NCI-H187 treated with DMSO at 0.1 percent for 48 hours (cell line): ENCODE data around the gene NT5C1A.

Source experiments
- DNase-seq: peaks from one replicate; lab custom pipeline; 2025; lab: John Stamatoyannopoulos, UW

Gene NT5C1A

DNA sequence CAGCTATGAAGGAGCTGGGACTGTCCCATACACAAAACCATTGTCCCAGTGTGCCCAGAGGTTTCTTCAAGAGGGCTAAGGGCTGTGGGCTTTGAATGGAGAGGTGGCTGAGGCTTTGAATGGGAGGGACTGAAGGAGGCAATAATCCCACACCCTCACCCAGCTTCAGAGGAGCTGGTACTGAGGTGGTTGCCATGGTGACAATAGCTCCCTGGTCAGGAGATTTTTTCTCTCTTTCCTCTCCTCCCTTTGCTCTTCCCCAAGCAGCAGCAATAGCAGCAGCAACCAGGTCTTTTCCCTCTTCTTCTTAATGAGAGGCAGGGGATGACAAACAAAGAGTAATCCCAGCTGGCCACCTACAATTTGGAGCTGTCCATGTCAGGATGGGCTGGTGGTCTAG is 17.7 kb upstream of the NT5C1A start:
- DNase-seq, result no peak

DNA sequence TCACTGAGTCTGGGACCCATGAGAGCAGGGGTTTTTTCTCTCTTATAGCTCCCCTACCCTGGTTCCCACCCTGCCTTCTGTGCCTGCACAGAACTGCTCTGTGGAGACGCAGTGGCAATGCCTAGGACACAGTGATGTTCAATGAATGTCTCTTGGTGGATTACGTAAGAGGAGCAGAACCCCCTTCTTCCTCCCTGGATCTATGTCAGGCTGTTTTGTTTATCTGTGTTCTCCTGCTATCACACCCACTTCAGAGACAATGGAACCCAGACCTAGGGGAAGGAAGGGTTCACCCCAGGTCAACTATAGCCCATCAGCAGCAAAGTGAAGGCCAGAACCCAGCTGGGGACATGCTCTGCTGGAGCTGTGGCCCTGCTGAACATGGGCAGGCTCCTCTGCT is 17.3 kb upstream of the NT5C1A start:
- no peak for DNase-seq

- no peak for DNase-seq
These were observed 16.8 kb upstream of the NT5C1A start for GRCh38 chr1:39688706-39689105.

DNA sequence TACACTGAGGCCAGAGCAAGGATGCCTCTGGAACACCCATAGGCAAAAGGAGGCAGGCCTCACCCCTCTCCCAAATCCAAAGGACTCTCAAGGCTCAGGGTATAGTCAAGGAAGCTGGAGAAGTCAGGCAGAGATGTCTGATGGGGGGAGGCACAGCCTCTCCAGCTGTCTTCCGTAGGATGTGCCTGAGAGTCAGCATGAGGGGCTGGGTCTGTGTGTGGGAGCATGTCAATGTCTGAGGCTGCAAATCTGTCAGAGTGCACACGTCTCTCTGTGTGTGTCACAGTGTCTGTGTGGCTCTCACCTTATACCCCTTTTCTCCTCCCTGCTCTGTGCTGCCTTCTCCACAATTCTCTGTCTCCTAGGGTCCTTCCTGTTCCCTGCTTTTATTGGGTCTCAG is 15.3 kb upstream of the NT5C1A start:
- DNase-seq, result no peak

DNA sequence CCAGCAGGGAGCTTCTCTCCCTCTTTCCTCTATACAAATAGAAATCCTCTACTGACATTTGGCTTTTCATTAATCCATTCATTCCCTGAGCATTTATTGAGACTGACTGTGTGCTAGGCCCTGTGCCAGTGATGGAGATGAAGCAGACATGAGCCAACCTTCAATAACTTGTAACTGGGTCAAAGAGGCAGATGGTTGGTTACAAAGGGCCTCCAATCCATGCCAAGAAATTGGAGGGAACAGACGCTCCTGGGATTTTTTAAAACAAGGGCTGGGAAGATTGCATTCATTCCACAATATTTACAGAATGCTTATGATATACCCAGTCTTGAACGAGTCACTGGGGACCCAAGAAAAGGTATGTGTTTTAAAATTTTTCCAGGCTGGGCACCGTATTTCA is 13.2 kb upstream of the NT5C1A start:
- DNase-seq, result no peak

DNA sequence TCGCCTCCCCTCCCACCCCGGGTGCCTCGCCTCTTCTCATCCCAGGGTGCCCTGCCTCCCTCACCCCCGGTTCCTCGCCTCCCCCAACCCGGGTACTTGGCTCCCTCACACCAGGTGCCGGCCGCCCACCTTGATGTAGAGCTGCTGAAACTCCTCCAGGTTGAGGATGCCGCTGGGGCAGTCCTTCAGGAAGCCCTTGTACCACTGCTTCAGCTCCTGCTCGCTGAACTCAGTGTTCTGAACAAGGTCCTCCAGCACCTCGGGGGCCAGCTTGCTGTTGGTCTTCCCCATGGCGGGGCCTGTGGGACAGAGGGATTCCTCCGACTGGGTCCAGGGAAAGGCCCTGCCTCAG is 12.4 kb upstream of the NT5C1A start:
- DNase-seq, result no peak

GRCh38 chr1:39683591-39684312 is 11.8 kb upstream of the NT5C1A start:
- DNase-seq, result no peak

- DNase-seq, result no peak
These were observed 10.1 kb upstream of the NT5C1A start for GRCh38 chr1:39681999-39682398.

DNA sequence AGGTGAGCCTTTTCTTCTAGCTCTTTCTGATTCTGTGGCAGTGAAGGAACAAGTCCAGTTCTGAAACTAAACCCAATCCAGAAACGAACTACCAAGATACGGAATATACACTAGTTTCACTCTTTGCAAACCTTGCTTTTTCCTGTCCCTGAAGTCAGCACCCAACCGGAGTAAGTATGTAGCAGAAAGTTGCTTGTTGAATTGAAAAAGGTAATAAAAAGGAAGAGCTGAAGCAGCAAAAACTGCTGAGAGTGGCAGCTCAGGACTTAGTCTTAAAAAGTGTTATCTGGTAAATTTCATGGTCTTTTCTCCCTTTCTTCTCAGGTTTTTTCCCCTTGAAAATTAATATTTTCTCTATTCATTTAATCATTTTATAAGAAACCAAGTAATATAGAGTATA is 9.4 kb upstream of the NT5C1A start:
- DNase-seq, result no peak

DNA sequence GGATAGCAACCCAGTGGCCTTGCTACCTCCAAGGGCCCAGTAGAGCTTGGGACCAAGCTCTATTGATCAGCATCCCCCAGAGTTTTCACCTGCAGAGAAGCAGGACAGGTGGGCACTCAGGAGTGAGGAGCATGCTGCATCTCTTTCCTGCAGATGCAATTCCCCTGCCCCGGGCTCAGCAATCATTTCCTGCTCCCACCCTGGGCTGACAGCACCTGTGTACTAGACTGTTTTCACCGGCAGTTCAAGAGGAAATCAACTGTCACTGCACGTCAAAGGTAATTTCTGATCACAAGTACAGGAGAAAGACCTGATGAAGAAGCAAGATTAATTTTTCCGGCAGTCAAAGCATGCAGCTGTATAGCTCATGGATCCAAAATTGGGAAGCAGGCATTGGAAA is 8.8 kb upstream of the NT5C1A start:
- no peak for DNase-seq

DNA sequence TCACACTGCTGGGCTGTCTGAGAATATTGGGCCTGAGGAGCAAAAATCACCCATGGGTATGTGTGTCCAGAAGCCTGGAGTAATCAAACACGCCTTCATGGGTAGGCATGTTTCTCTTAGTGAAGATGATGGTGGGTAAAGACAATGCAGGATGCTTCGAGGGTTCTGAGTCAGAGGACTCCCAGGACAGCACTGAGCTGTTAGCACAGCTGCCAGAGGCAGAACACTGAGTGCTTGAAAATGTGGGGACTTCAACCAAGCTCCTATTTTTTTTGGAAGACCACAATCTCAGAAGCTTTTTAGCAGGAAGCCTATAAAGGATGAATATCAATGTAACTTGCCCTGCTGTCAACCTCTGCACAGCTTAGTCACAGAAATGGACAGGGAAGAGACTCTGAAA is 7.9 kb upstream of the NT5C1A start:
- DNase-seq, result no peak

DNA sequence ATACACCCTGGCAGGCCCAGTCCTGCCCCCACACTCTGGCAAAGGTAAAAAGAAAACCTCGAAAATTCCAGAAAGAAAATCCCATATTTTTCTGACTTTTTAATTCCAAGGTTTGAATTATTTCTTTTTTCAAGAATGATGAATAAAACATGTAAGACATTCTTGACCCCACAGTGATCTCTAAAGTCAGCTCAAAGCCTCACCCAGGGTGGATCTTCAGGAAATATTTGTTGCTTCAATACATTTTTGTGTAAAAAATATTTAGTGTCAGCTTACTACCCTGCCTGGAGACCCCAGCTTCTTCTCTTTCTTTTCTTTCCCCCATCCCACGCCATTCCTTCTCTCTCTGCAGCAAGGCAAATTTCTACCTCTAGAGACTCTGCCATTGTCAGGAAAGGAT is 7.0 kb upstream of the NT5C1A start:
- DNase-seq, result no peak

DNA sequence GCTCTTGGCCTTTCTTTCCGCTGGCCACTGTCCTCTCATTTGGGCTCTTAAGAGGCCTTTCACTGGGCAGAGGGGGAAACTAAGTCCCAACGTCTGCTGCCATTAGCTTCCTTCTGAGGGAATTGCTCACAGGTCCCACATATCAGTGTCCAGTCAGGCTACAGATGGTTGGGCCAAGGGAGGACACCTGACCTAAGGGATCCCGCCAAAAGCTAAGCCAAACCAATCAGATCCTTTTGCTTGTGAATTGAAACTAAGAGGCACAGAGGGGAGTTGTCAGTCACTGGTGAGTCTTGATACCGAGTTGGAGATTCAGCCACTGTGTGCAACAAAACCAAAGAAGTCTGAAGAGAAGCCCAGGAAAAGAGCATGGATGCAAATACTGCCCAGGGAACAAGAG is 5.7 kb upstream of the NT5C1A start:
- no peak for DNase-seq

GRCh38 chr1:39676948-39677548 is 5.1 kb upstream of the NT5C1A start:
- DNase-seq, result no peak

- no peak for DNase-seq
These were observed 3.3 kb upstream of the NT5C1A start for GRCh38 chr1:39675220-39675619.

GRCh38 chr1:39673215-39673614 is 1.3 kb upstream of the NT5C1A start:
- no peak for DNase-seq

DNA sequence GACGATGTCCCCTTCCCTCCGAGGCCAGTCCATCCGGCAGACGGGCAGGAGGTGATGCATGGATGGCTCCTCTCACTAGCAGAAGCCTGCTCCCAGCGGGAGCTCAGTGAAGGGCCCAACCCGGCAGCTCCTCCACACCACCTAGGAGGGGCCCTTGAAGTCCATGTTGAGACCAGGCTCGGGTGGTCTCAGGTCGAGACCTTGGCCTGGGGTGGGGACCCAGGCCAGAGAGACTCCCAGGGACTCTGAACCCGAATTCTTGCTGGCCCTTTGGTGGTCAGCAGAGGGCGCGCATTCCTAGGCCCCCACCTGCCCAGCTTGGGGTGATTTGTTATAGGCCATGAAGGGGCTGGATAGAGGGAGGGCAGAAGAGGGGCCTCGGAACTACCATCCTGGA is 642 bp upstream of the NT5C1A start:
- no peak for DNase-seq

DNA sequence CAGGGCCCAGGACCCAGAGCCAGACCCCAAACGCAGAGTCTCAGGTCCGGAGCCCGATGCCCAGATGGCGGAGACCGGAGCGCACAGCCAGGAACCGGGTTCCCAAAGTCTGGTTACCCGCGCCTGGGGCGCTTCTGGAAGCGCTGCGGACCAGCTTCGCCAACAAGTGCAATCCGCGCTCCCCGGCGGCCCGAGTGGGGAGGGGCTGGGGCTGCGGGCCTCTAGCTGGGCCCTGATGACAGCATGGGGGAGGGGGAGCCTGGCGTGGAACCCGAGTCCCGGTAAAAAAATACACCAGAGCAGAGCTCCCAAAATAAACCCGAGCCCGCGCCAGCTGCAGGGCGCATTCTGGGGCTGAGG is 494 bp downstream of the NT5C1A start:
- no peak for DNase-seq

DNA sequence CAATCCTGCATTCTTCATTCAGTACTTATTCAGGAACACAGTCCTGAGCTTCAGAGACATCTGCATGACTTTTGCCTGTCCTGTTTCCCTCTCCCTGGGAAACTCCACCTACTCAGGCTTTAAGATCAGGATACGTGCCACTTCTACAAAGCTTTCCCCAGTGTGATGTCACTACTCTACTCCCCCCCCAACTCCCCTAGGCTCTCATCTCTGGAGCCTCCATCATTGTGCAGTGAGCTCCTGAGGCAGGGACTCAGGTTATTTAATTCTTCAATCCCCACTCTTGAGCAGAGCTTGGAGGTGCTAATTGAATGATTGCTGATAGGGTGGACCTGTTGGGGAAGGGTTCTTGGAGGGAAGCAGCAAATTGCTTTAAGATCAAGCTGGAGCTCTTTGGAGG is 1.2 kb downstream of the NT5C1A start:
- DNase-seq, result no peak

DNA sequence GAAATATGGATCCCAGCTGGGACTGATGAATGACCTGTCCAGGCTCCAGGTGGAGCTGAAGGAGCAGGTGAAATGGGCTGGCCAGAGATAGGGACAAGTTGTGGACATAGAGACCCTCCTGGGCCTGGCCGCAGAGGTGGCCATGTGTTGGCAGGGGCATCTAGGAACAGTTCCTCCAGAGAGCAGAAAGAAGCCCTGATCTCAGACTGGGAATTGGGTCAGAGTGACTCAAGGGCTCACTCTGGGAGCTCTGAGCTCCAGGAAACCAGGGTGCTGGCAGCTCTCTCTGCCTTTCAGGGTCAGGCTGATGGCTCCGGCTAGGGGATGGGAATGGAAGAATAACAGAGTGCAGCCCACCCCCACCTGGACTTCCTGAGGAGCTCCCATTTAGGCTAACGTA is 3.0 kb downstream of the NT5C1A start:
- DNase-seq, result no peak

- DNase-seq, result no peak
These were observed 3.8 kb downstream of the NT5C1A start for GRCh38 chr1:39668111-39668510.

- DNase-seq, result no peak
These were observed 5.1 kb downstream of the NT5C1A start for GRCh38 chr1:39666772-39667171.

DNA sequence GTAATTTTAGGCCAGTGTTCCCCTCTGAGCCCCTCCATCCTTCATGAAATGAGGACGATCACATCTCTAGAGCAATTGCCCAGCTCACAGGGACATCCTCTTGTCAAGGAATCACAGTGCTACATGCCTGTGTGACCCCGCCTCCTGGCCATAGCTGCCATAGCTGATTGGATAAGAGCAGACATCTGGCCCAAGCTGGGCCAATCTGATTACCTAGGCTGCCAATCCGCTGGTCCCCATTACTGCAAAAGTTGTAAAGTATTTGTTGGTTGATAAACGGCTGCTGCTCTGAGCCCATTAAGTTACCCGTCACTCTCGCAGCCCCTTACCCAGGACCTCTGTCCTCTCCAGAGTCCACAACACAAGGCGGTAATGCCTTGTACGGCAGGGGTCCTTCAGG is 8.3 kb downstream of the NT5C1A start:
- no peak for DNase-seq

DNA sequence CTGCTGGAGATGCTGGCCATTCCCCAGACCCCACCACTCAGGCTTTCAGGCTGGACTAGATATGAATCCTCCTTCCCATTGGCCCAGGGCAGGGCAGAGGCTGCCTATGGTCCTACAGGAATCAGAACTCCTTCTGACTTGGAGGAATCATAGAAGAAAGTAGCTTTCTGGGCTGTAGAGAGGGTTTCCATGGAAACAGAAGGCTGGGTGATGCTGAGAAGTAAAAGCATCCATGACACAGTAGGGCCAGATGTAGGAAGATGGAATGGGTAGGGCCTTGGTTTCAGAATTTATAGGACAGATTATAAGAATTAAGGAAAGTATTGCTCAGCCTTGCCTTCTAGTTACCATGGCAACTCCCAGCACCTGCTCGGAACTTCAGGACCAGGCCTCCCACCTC is 9.0 kb downstream of the NT5C1A start:
- DNase-seq, result no peak
